ENCODE results near the gene POLE2. TPM values are rescaled to one million over a fixed set of nuclear protein-coding genes. Genes with fewer than 3 reads are reported as not detected.
"Not testable (repeated sequence)": the region's sequence is repeated elsewhere in the genome, so short reads cannot be mapped to it uniquely, and the experiment has no call there.

POLE2 gene
- total and polyA plus RNA-seq, 2 donors (not counting 1 experiment from before 2014, with no cell fraction given), result 4.5 to 8.7 TPM

GRCh38 chr14:49720744-49721143 is 32.7 kb upstream of the POLE2 start:
- Histone ChIP-seq H3K27ac (ENCODE audit: insufficient read depth, low read length) (no peak overlapping the region), H4K20me1 (ENCODE audit: control insufficient read depth, extremely low read depth, insufficient read depth, low read length) (no peaks in the 10 kb centered on the region), H3K27me3 (ENCODE audit: control insufficient read depth, insufficient read depth, low read length) (no peaks in the 10 kb centered on the region), H3K9me3 (ENCODE audit: control insufficient read depth, insufficient read depth, low read depth, low read length) (no peaks in the 10 kb centered on the region), H3K4me3 (replicated peaks in 1 of 4; ENCODE audit: control extremely low read depth in 1 of 4, insufficient read depth in 1 of 4, low read depth in 3 of 4, low read length in 4 of 4) (no peak overlapping the region), H3K4me1 (ENCODE audit: control insufficient read depth, extremely low read depth, insufficient read depth, low read length) (no peaks in the 10 kb centered on the region), H3K79me2 (ENCODE audit: control insufficient read depth, insufficient read depth, low read length) (no peaks in the 10 kb centered on the region), H3K4me2 (ENCODE audit: extremely low read depth, insufficient read depth, low read length) (no peak overlapping the region), H3K9ac (ENCODE audit: insufficient read depth, low read length) (no peak overlapping the region), H3K36me3 (ENCODE audit: control insufficient read depth, insufficient read depth, low read length) (no peaks in the 10 kb centered on the region), H2AFZ (ENCODE audit: low read length) (no peak overlapping the region)
- TF ChIP-seq EZH2 (IDR thresholded peaks at IDR 0.05; ENCODE audit: low read length, missing control alignments), result no peak
- no peak for TF ChIP-seq CTCF (conservative IDR thresholded peaks at IDR 0.05 in 1 of 2, IDR thresholded peaks at IDR 0.05 in 1 of 2; ENCODE audit: low read depth in 1 of 2, low read length in 2 of 2)
- no peak for DNase-seq (ENCODE audit: low read depth in 2 of 2)

DNA sequence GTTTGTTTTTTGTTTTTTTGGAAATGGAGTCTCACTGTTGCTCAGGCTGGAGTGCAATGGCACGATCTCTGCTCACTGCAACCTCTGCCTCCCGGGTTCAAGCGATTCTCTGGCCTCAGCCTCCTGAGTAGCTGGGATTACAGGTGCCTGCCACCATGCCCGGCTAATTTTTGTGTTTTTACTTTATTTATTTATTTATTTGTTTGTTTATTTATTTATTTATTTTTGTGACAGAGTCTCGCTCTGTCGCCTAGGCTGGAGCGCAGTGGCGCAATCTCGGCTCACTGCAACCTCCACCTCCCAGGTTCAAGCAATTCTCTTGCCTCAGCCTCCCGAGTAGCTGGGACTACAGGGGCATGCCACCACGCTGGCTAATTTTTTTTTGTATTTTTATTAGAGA is 23.0 kb upstream of the POLE2 start:
- not testable (repeated sequence) for H3K79me2 ChIP-seq (ENCODE audit: control insufficient read depth, insufficient read depth, low read length); H3K27ac ChIP-seq (ENCODE audit: insufficient read depth, low read length); H4K20me1 ChIP-seq (ENCODE audit: control insufficient read depth, extremely low read depth, insufficient read depth, low read length); H3K4me2 ChIP-seq (ENCODE audit: extremely low read depth, insufficient read depth, low read length); H2AFZ ChIP-seq (ENCODE audit: low read length); H3K4me3 ChIP-seq (replicated peaks in 1 of 4; ENCODE audit: control extremely low read depth in 1 of 4, insufficient read depth in 1 of 4, low read depth in 3 of 4, low read length in 4 of 4); H3K27me3 ChIP-seq (ENCODE audit: control insufficient read depth, insufficient read depth, low read length); H3K9ac ChIP-seq (ENCODE audit: insufficient read depth, low read length); H3K4me1 ChIP-seq (ENCODE audit: control insufficient read depth, extremely low read depth, insufficient read depth, low read length); H3K36me3 ChIP-seq (ENCODE audit: control insufficient read depth, insufficient read depth, low read length); H3K9me3 ChIP-seq (ENCODE audit: control insufficient read depth, insufficient read depth, low read depth, low read length); DNase-seq (ENCODE audit: low read depth in 2 of 2)

GRCh38 chr14:49704471-49704870 is 16.5 kb upstream of the POLE2 start:
- not testable (repeated sequence) for H3K4me3 ChIP-seq (replicated peaks in 1 of 4; ENCODE audit: control extremely low read depth in 1 of 4, insufficient read depth in 1 of 4, low read depth in 3 of 4, low read length in 4 of 4); H3K4me2 ChIP-seq (ENCODE audit: extremely low read depth, insufficient read depth, low read length); H3K79me2 ChIP-seq (ENCODE audit: control insufficient read depth, insufficient read depth, low read length); H3K27ac ChIP-seq (ENCODE audit: insufficient read depth, low read length); H3K36me3 ChIP-seq (ENCODE audit: control insufficient read depth, insufficient read depth, low read length); H3K27me3 ChIP-seq (ENCODE audit: control insufficient read depth, insufficient read depth, low read length); DNase-seq (ENCODE audit: low read depth in 2 of 2); H4K20me1 ChIP-seq (ENCODE audit: control insufficient read depth, extremely low read depth, insufficient read depth, low read length); H2AFZ ChIP-seq (ENCODE audit: low read length); H3K9ac ChIP-seq (ENCODE audit: insufficient read depth, low read length); H3K4me1 ChIP-seq (ENCODE audit: control insufficient read depth, extremely low read depth, insufficient read depth, low read length); H3K9me3 ChIP-seq (ENCODE audit: control insufficient read depth, insufficient read depth, low read depth, low read length)

DNA sequence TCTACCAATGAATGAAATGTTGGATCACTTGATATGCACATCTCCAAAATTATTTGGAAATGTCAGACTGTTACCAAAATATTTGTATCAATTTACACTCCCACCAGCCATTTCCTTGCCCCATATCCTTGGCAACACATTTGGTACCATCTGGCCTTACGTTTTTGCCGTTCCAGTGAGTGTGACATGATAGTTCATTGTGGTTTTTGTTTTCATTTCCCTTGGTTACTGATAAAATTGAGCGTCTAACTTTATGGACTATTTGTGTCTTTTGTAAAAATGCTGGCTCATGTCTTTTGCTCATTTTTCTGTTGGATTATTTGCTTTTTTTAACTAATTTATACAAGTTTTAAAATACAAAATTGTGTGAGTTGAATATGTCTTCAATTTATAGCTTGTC is 16.0 kb upstream of the POLE2 start:
- DNase-seq (ENCODE audit: low read depth in 2 of 2), result peak in 1 of 2 donors; percentile 49

More for the DNA sequence above, 16.0 kb upstream of the POLE2 start:
- Histone ChIP-seq H3K4me3 (replicated peaks in 1 of 4; ENCODE audit: control extremely low read depth in 1 of 4, insufficient read depth in 1 of 4, low read depth in 3 of 4, low read length in 4 of 4) (no peak overlapping the region), H3K36me3 (ENCODE audit: control insufficient read depth, insufficient read depth, low read length) (peaks cover 2% of the 10 kb centered on the region), H3K9me3 (ENCODE audit: control insufficient read depth, insufficient read depth, low read depth, low read length) (no peaks in the 10 kb centered on the region), H3K9ac (ENCODE audit: insufficient read depth, low read length) (no peak overlapping the region), H3K4me1 (ENCODE audit: control insufficient read depth, extremely low read depth, insufficient read depth, low read length) (no peaks in the 10 kb centered on the region), H3K27ac (ENCODE audit: insufficient read depth, low read length) (no peak overlapping the region), H4K20me1 (ENCODE audit: control insufficient read depth, extremely low read depth, insufficient read depth, low read length) (no peaks in the 10 kb centered on the region), H3K27me3 (ENCODE audit: control insufficient read depth, insufficient read depth, low read length) (no peaks in the 10 kb centered on the region), H3K4me2 (ENCODE audit: extremely low read depth, insufficient read depth, low read length) (no peak overlapping the region), H2AFZ (ENCODE audit: low read length) (no peak overlapping the region), H3K79me2 (ENCODE audit: control insufficient read depth, insufficient read depth, low read length) (no peaks in the 10 kb centered on the region)
- no peak for TF ChIP-seq EZH2 (IDR thresholded peaks at IDR 0.05; ENCODE audit: low read length, missing control alignments)
- no peak for TF ChIP-seq CTCF (conservative IDR thresholded peaks at IDR 0.05 in 1 of 2, IDR thresholded peaks at IDR 0.05 in 1 of 2; ENCODE audit: low read depth in 1 of 2, low read length in 2 of 2)
